HepG2 (cell line): Measurements from ENCODE around the gene FAM174C. TPM values are rescaled to one million over a fixed set of nuclear protein-coding genes. Genes with fewer than 3 reads are reported as not detected.

ENCODE experiments used
- BCL6 ChIP-seq: IDR thresholded peaks from 2 replicates; pipeline ENCODE4 v1.6.1; 2016; ENCODE audit warnings: missing genetic modification reagents, missing compliant biosample characterization
- ERF ChIP-seq: IDR thresholded peaks from 2 replicates; pipeline ENCODE4 v1.6.1; 2018; ENCODE audit warnings: missing biosample characterization, missing genetic modification reagents
- FOXM1 ChIP-seq: sonication (generic); formaldehyde crosslinking; IDR thresholded peaks from 2 replicates; pipeline ENCODE4 v1.5.0; 2020; ENCODE audit warnings: missing genetic modification reagents
- HDAC1 ChIP-seq: sonication (generic); formaldehyde crosslinking; IDR thresholded peaks from 2 replicates; pipeline ENCODE4 v1.5.1; 2020; ENCODE audit warnings: mild to moderate bottlenecking, missing genetic modification reagents
- HHEX ChIP-seq: IDR thresholded peaks from 2 replicates; pipeline ENCODE4 v1.6.1; 2016; ENCODE audit warnings: control low read depth
- HNF4G ChIP-seq, 2 experiments: sonication (generic) in 1 of 2; formaldehyde crosslinking in 1 of 2; IDR thresholded peaks; 2 replicates each; pipeline versions ENCODE4 v1.4.0 to v1.6.1; 2011 to 2020; ENCODE audit warnings: borderline replicate concordance in 2 of 2, low read depth in 2 of 2, mild to moderate bottlenecking in 2 of 2, low read length in 1 of 2, missing genetic modification reagents in 1 of 2, moderate library complexity in 1 of 2
- MEIS2 ChIP-seq: sonication (generic); formaldehyde crosslinking; IDR thresholded peaks from 2 replicates; pipeline ENCODE4 v1.9.0; 2021; ENCODE audit warnings: mild to moderate bottlenecking, missing genetic modification reagents
- NR1H2 ChIP-seq: sonication (generic); formaldehyde crosslinking; IDR thresholded peaks from 2 replicates; pipeline ENCODE4 v1.8.1; 2022; ENCODE audit warnings: low read depth, missing genetic modification reagents, borderline replicate concordance
- POLR2A ChIP-seq, 2 experiments: IDR thresholded peaks; 2 replicates each; pipeline ENCODE4 v1.6.1; 2011; ENCODE audit warnings: low read depth in 2 of 2, low read length in 2 of 2, mild to moderate bottlenecking in 1 of 2, moderate library complexity in 1 of 2; ENCODE audit not compliant: insufficient read depth in 1 of 2
- REPIN1 ChIP-seq: sonication (generic); formaldehyde crosslinking; IDR thresholded peaks from 2 replicates; pipeline ENCODE4 v1.8.0; 2022; ENCODE audit warnings: missing genetic modification reagents, low read depth, mild to moderate bottlenecking, borderline replicate concordance
- RFX1 ChIP-seq: fragments of 450-650 bp; IDR thresholded peaks from 2 replicates; pipeline ENCODE4 v1.6.1; 2017
- RXRA ChIP-seq: sonication (generic); formaldehyde crosslinking; IDR thresholded peaks from 2 replicates; pipeline ENCODE4 v1.5.1; 2020; ENCODE audit warnings: missing genetic modification reagents
- RXRB ChIP-seq: IDR thresholded peaks from 2 replicates; pipeline ENCODE4 v1.6.1; 2016; ENCODE audit warnings: borderline replicate concordance, missing genetic modification reagents, missing compliant biosample characterization
- SKI ChIP-seq: fragments of 450-650 bp; IDR thresholded peaks from one replicate; pipeline ENCODE4 v1.6.1; 2018; ENCODE audit warnings: mild to moderate bottlenecking; ENCODE audit not compliant: partially characterized antibody
- TFAP4 ChIP-seq: sonication (generic); IDR thresholded peaks from 2 replicates; pipeline ENCODE4 v1.6.1; 2016; ENCODE audit warnings: low read depth, borderline replicate concordance
- ZNF543 ChIP-seq: sonication (generic); formaldehyde crosslinking; IDR thresholded peaks from 2 replicates; pipeline ENCODE4 v1.4.0; 2020; ENCODE audit warnings: mild to moderate bottlenecking, missing genetic modification reagents
- ZNF670 ChIP-seq: sonication (generic); formaldehyde crosslinking; IDR thresholded peaks from 2 replicates; pipeline ENCODE4 v1.8.0; 2022; ENCODE audit warnings: mild to moderate bottlenecking, missing genetic modification reagents, borderline replicate concordance
- ZNF816 ChIP-seq: sonication (generic); formaldehyde crosslinking; IDR thresholded peaks from 2 replicates; pipeline ENCODE4 v1.8.0; 2022; ENCODE audit warnings: missing genetic modification reagents, mild to moderate bottlenecking, borderline replicate concordance
- polyA plus RNA-seq, 8 experiments: library from polyadenylated mRNA; depleted of rRNA in 3 of 8; stranded (reverse) in 7 of 8; unstranded in 1 of 8; fragments of >200 nt; fragmentation: Illumina TruSeq in 4 of 8; extraction: Trizol in 4 of 8; gene quantifications; 2 replicates each; pipeline versions ENCODE4 v1.2.1 to v1.2.3, GENCODE V29; 2011 to 2016; ENCODE audit warnings: low read depth in 4 of 8, missing spikeins in 1 of 8, mixed read lengths in 1 of 8; ENCODE audit not compliant: insufficient read depth in 1 of 8
- total RNA-seq, 5 experiments: library from RNA; depleted of rRNA; stranded (reverse); fragments of >200 nt; fragmentation: Illumina TruSeq; extraction: Trizol; gene quantifications; 2 replicates each; pipeline ENCODE4 v1.2.3, GENCODE V29; 2016; ENCODE audit warnings: low read depth in 1 of 5
- TF ChIP-seq, protein P1 (sequence below): sonication (generic); formaldehyde crosslinking; IDR thresholded peaks from 2 replicates; pipeline ENCODE4 v1.4.0; 2020; ENCODE audit warnings: missing genetic modification reagents
- TF ChIP-seq, protein P2 (sequence below): sonication (generic); formaldehyde crosslinking; IDR thresholded peaks from 2 replicates; pipeline ENCODE4 v1.8.1; 2023; ENCODE audit warnings: mild to moderate bottlenecking, missing genetic modification reagents
- TF ChIP-seq, protein P3 (sequence below): sonication (generic); formaldehyde crosslinking; IDR thresholded peaks from 2 replicates; pipeline ENCODE4 v1.4.0; 2020; ENCODE audit warnings: missing genetic modification reagents, borderline replicate concordance

The FAM174C gene
- total and polyA plus RNA-seq, 2 of the 13 experiments (the other 11 are each of a cell fraction or from before 2014, with no cell fraction given), result 19.5 to 31.3 TPM

GRCh38 chr19:1254530-1255185 lies 20.7 kb upstream of the FAM174C start (continued):
- TF ChIP-seq ERF (CRISPR knock-in tag) (peak; percentile 61; the same call in 1 of the 2 replicates), ZNF816 (0 out of 2 replicates have a peak, but pooled peaks have one; percentile 7), RXRA (peak; percentile 94), SKI (peak; percentile 41), MEIS2 (CRISPR knock-in tag) (peak; percentile 88), HDAC1 (CRISPR knock-in tag) (peak; percentile 86), BCL6 (peak; percentile 72), POLR2A (IDR thresholded peaks at IDR 0.05; ENCODE audit: insufficient read depth in 1 of 2, low read depth in 2 of 2, low read length in 2 of 2) (peak; percentile 43 to 55; a peak in 2 of 4 replicates), RFX1 (no peak), HNF4G (IDR thresholded peaks at IDR 0.05; ENCODE audit: borderline replicate concordance, low read depth, low read length) (peak; percentile 90), HNF4G (CRISPR knock-in tag; IDR thresholded peaks at IDR 0.05; ENCODE audit: borderline replicate concordance, low read depth) (peak; percentile 79; the same call in 1 of the 2 replicates), TFAP4 (peak; percentile 48; the same call in 1 of the 2 replicates), FOXM1 (no peak), RXRB (CRISPR knock-in tag) (peak; percentile 96), ZNF670 (CRISPR knock-in tag) (0 out of 2 replicates have a peak, but pooled peaks have one; percentile 16), ZNF543 (CRISPR knock-in tag) (0 out of 2 replicates have a peak, but pooled peaks have one; percentile 35), NR1H2 (CRISPR knock-in tag) (no peak), HHEX (CRISPR knock-in tag) (peak; percentile 12; the same call in 1 of the 2 replicates), REPIN1 (CRISPR knock-in tag) (0 out of 2 replicates have a peak, but pooled peaks have one; percentile 47)
- TF ChIP-seq, protein P1, sequence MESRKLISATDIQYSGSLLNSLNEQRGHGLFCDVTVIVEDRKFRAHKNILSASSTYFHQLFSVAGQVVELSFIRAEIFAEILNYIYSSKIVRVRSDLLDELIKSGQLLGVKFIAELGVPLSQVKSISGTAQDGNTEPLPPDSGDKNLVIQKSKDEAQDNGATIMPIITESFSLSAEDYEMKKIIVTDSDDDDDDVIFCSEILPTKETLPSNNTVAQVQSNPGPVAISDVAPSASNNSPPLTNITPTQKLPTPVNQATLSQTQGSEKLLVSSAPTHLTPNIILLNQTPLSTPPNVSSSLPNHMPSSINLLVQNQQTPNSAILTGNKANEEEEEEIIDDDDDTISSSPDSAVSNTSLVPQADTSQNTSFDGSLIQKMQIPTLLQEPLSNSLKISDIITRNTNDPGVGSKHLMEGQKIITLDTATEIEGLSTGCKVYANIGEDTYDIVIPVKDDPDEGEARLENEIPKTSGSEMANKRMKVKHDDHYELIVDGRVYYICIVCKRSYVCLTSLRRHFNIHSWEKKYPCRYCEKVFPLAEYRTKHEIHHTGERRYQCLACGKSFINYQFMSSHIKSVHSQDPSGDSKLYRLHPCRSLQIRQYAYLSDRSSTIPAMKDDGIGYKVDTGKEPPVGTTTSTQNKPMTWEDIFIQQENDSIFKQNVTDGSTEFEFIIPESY (CRISPR knock-in tag), result 0 out of 2 replicates have a peak, but pooled peaks have one; percentile 45
- TF ChIP-seq, protein P2, sequence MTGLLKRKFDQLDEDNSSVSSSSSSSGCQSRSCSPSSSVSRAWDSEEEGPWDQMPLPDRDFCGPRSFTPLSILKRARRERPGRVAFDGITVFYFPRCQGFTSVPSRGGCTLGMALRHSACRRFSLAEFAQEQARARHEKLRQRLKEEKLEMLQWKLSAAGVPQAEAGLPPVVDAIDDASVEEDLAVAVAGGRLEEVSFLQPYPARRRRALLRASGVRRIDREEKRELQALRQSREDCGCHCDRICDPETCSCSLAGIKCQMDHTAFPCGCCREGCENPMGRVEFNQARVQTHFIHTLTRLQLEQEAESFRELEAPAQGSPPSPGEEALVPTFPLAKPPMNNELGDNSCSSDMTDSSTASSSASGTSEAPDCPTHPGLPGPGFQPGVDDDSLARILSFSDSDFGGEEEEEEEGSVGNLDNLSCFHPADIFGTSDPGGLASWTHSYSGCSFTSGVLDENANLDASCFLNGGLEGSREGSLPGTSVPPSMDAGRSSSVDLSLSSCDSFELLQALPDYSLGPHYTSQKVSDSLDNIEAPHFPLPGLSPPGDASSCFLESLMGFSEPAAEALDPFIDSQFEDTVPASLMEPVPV (CRISPR knock-in tag), result no peak
- TF ChIP-seq, protein P3, sequence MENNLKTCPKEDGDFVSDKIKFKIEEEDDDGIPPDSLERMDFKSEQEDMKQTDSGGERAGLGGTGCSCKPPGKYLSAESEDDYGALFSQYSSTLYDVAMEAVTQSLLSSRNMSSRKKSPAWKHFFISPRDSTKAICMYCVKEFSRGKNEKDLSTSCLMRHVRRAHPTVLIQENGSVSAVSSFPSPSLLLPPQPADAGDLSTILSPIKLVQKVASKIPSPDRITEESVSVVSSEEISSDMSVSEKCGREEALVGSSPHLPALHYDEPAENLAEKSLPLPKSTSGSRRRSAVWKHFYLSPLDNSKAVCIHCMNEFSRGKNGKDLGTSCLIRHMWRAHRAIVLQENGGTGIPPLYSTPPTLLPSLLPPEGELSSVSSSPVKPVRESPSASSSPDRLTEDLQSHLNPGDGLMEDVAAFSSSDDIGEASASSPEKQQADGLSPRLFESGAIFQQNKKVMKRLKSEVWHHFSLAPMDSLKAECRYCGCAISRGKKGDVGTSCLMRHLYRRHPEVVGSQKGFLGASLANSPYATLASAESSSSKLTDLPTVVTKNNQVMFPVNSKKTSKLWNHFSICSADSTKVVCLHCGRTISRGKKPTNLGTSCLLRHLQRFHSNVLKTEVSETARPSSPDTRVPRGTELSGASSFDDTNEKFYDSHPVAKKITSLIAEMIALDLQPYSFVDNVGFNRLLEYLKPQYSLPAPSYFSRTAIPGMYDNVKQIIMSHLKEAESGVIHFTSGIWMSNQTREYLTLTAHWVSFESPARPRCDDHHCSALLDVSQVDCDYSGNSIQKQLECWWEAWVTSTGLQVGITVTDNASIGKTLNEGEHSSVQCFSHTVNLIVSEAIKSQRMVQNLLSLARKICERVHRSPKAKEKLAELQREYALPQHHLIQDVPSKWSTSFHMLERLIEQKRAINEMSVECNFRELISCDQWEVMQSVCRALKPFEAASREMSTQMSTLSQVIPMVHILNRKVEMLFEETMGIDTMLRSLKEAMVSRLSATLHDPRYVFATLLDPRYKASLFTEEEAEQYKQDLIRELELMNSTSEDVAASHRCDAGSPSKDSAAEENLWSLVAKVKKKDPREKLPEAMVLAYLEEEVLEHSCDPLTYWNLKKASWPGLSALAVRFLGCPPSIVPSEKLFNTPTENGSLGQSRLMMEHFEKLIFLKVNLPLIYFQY (CRISPR knock-in tag), result peak; percentile 59; the same call in 1 of the 2 replicates
